Breast epithelium (tissue), 4 donors: Measurements from ENCODE around the gene ACER1. TPM values are rescaled to one million over a fixed set of nuclear protein-coding genes. Genes with fewer than 3 reads are reported as not detected.
"Not testable (repeated sequence)": the region's sequence is repeated elsewhere in the genome, so short reads cannot be mapped to it uniquely, and the experiment has no call there.

Experiments
- DNase-seq, 2 donors: peaks; one replicate each; pipeline ENCODE4 v3.0.0-alpha.2; 2019; ENCODE audit warnings: low spot score in 2 of 2
- H3K27ac ChIP-seq, 2 donors: fragments of 200-600 bp; sonication (generic) in 1 of 2; one replicate each; pipeline ENCODE4 v1.5.1; 2016 to 2019; ENCODE audit warnings: mild to moderate bottlenecking in 1 of 2
- H3K27me3 ChIP-seq, 2 donors: fragments of 200-600 bp; sonication (generic) in 1 of 2; one replicate each; pipeline versions ENCODE4 v1.5.1 to v1.6.0; 2017 to 2019; ENCODE audit warnings: control low read depth in 1 of 2, mild to moderate bottlenecking in 1 of 2
- H3K36me3 ChIP-seq: fragments of 200-600 bp; one replicate; pipeline ENCODE4 v1.5.1; 2019
- H3K4me1 ChIP-seq, 2 donors: fragments of 200-600 bp; sonication (generic); one replicate each; pipeline ENCODE4 v1.5.1; 2016 to 2019; ENCODE audit warnings: control low read depth in 1 of 2
- H3K4me3 ChIP-seq, 3 donors: fragments of 200-600 bp; sonication (generic); 1 replicate in 2 of 3; 2 replicates in 1 of 3; pipeline ENCODE4 v1.5.1; 2016 to 2019; ENCODE audit warnings: mild to moderate bottlenecking in 3 of 3, moderate library complexity in 2 of 3
- H3K9me3 ChIP-seq, 2 donors: fragments of 200-600 bp; sonication (generic) in 1 of 2; one replicate each; pipeline ENCODE4 v1.5.1; 2016 to 2019; ENCODE audit warnings: control low read depth in 1 of 2
- CTCF ChIP-seq, 3 donors: fragments of 450-650 bp; IDR thresholded peaks; one replicate each; pipeline ENCODE4 v1.5.1; 2016 to 2017; ENCODE audit warnings: antibody characterized with exemption in 3 of 3, mild to moderate bottlenecking in 3 of 3, moderate library complexity in 3 of 3
- POLR2A ChIP-seq: fragments of 450-650 bp; IDR thresholded peaks from one replicate; pipeline ENCODE4 v1.6.1; 2016; ENCODE audit warnings: antibody characterized with exemption, mild to moderate bottlenecking, moderate library complexity
- POLR2AphosphoS5 ChIP-seq, 3 donors: sonication (generic); formaldehyde crosslinking; IDR thresholded peaks; one replicate each; pipeline ENCODE4 v1.6.1; 2017; ENCODE audit warnings: antibody characterized with exemption in 3 of 3
- intact Hi-C: fragments of 100-400 bp; cut with DNase I; formaldehyde crosslinking; loops from one replicate; pipeline ENCODE4 v1.15.1; 2023; ENCODE audit warnings: low total_unique reads
- total RNA-seq, 3 donors: library from RNA; depleted of rRNA; stranded (reverse); fragments of >200 nt; gene quantifications; one replicate each; pipeline ENCODE4 v1.1.0, GENCODE V29; 2016

ACER1 gene
- total RNA-seq, 3 donors from 2014 or later = 0.33 TPM; not detected in 2

GRCh38 chr19:6358003-6358402 lies 24.6 kb upstream of the ACER1 start:
- Histone ChIP-seq H3K9me3 (no peaks in the 10 kb centered on the region), H3K27ac (peak overlapping the region; percentile 19 to 40), H3K4me3 (no peak overlapping the region), H3K27me3 (no peaks in the 10 kb centered on the region), H3K36me3 (no peaks in the 10 kb centered on the region), H3K4me1 (peaks cover 0 to 5% of the 10 kb centered on the region in 2 donors)
- no peak for DNase-seq
- intact Hi-C loops = no loop called here
- TF ChIP-seq POLR2AphosphoS5 (IDR thresholded peaks at IDR 0.05) = no peak
- TF ChIP-seq POLR2A = no peak
- TF ChIP-seq CTCF (IDR thresholded peaks at IDR 0.05) = no peak

- DNase-seq = no peak
- Histone ChIP-seq H3K36me3 (no peaks in the 10 kb centered on the region), H3K4me1 (peaks cover 0 to 2% of the 10 kb centered on the region in 2 donors), H3K4me3 (no peak overlapping the region), H3K9me3 (no peaks in the 10 kb centered on the region), H3K27me3 (no peaks in the 10 kb centered on the region), H3K27ac (no peak overlapping the region)
- intact Hi-C loops = no loop called here
- TF ChIP-seq POLR2A = no peak
- no peak for TF ChIP-seq CTCF (IDR thresholded peaks at IDR 0.05)
- no peak for TF ChIP-seq POLR2AphosphoS5 (IDR thresholded peaks at IDR 0.05)
Measured at GRCh38 chr19:6357174-6357573, 23.8 kb upstream of the ACER1 start.

GRCh38 chr19:6355321-6356040 lies 22.1 kb upstream of the ACER1 start:
- H3K4me3 ChIP-seq, H3K4me1 ChIP-seq, H3K27me3 ChIP-seq, H3K9me3 ChIP-seq, intact Hi-C loops, H3K36me3 ChIP-seq, H3K27ac ChIP-seq, DNase-seq: not testable (repeated sequence)

GRCh38 chr19:6354098-6354674 lies 20.8 kb upstream of the ACER1 start:
- H3K9me3 ChIP-seq = no peaks in the 10 kb centered on the region
- intact Hi-C loops = no loop called here
- H3K27ac ChIP-seq = no peak overlapping the region
- H3K4me3 ChIP-seq = no peak overlapping the region
- H3K4me1 ChIP-seq = no peaks in the 10 kb centered on the region
- no peak for TF ChIP-seq POLR2A
- peak in 1 of 3 donors; percentile 23 for TF ChIP-seq CTCF (IDR thresholded peaks at IDR 0.05)
- H3K36me3 ChIP-seq = no peaks in the 10 kb centered on the region
- no peak for DNase-seq
- no peaks in the 10 kb centered on the region for H3K27me3 ChIP-seq

GRCh38 chr19:6352381-6353165 lies 19.2 kb upstream of the ACER1 start:
- TF ChIP-seq CTCF (IDR thresholded peaks at IDR 0.05) (no peak), POLR2AphosphoS5 (IDR thresholded peaks at IDR 0.05) (no peak), POLR2A (no peak)

More at GRCh38 chr19:6352381-6353165, 19.2 kb upstream of the ACER1 start:
- no peak for DNase-seq
- H3K36me3 ChIP-seq = no peaks in the 10 kb centered on the region
- no peaks in the 10 kb centered on the region for H3K27me3 ChIP-seq
- no peak overlapping the region for H3K27ac ChIP-seq
- no peak overlapping the region for H3K4me3 ChIP-seq
- no peaks in the 10 kb centered on the region for H3K4me1 ChIP-seq
- intact Hi-C loops = no loop called here
- H3K9me3 ChIP-seq = no peaks in the 10 kb centered on the region
